ENCODE results near the gene GAPVD1. TPM values are rescaled to one million over a fixed set of nuclear protein-coding genes. Genes with fewer than 3 reads are reported as not detected.

GAPVD1 gene
- polyA plus RNA-seq, 2 of the 4 experiments (the other 2 are of a cell fraction), result 18.2 to 23.0 TPM

- CTCF ChIA-PET, result interaction anchor here (1.2 kb wide), 1 partner anchor 76 kb away, joined by 3 read pairs; no protein-coding TSS in a partner anchor
- H3K4me1 ChIP-seq, result 0 out of 3 replicates have a peak, but pooled peaks cover 3% of the 10 kb centered on the region
- DNase-seq (ENCODE audit: low read depth in 1 of 2, low spot score in 1 of 2) (no peak), ATAC-seq (no peak), FAIRE-seq (no peak)
- POLR2A ChIA-PET, result no interaction called here
- H3K4me2 ChIP-seq, result no peak overlapping the region
- 94% methylated on average over 3 of the region's 3 CpGs for WGBS (ENCODE audit: missing lambda C conversion rate)
- H3K9me3 ChIP-seq, result peaks cover 6% of the 10 kb centered on the region; the same call in 1 of the 3 replicates
- no peak overlapping the region for H3K27ac ChIP-seq
- TF ChIP-seq CBX8 (IDR thresholded peaks at IDR 0.05) (no peak), KDM5A (IDR thresholded peaks at IDR 0.05) (no peak), RNF2 (IDR thresholded peaks at IDR 0.05; ENCODE audit: borderline replicate concordance, low read depth) (no peak), HOXA7 (CRISPR knock-in tag; IDR thresholded peaks at IDR 0.05) (no peak), FOSL2 (IDR thresholded peaks at IDR 0.05) (no peak), FOSL2 (CRISPR knock-in tag; IDR thresholded peaks at IDR 0.05) (no peak), PBX3 (IDR thresholded peaks at IDR 0.05) (no peak), RAD21 (conservative IDR thresholded peaks at IDR 0.05 in 1 of 2, IDR thresholded peaks at IDR 0.05 in 1 of 2) (no peak), ESRRA (IDR thresholded peaks at IDR 0.05; ENCODE audit: borderline replicate concordance, low read length) (no peak), ELK1 (IDR thresholded peaks at IDR 0.05; ENCODE audit: low read depth, low read length) (no peak), NFE2L2 (conservative IDR thresholded peaks at IDR 0.05; ENCODE audit: low read length) (no peak), BHLHE40 (IDR thresholded peaks at IDR 0.05; ENCODE audit: low read depth, low read length) (no peak), POLR2AphosphoS2 (conservative IDR thresholded peaks at IDR 0.05; ENCODE audit: low read length) (no peak)
- no peak overlapping the region for H3K4me3 ChIP-seq
These were observed 59.9 kb downstream of the GAPVD1 start for GRCh38 chr9:125321496-125321895.

- Histone ChIP-seq H3K9me3 (no peaks in the 10 kb centered on the region), H3K4me3 (no peak overlapping the region), H3K27ac (no peak overlapping the region), H3K4me2 (no peak overlapping the region), H3K4me1 (0 out of 3 replicates have a peak, but pooled peaks cover 3% of the 10 kb centered on the region)
- FAIRE-seq (no peak), DNase-seq (ENCODE audit: low read depth in 1 of 2, low spot score in 1 of 2) (no peak), ATAC-seq (no peak)
- TF ChIP-seq HOXA7 (CRISPR knock-in tag; IDR thresholded peaks at IDR 0.05) (no peak), HMGXB4 (CRISPR knock-in tag; IDR thresholded peaks at IDR 0.05; ENCODE audit: borderline replicate concordance) (no peak), FOSB (CRISPR knock-in tag; IDR thresholded peaks at IDR 0.05) (no peak), CEBPB (IDR thresholded peaks at IDR 0.05) (no peak), KDM1A (IDR thresholded peaks at IDR 0.05; ENCODE audit: low read depth) (no peak), MAX (IDR thresholded peaks at IDR 0.05) (no peak), GATA3 (IDR thresholded peaks at IDR 0.05; ENCODE audit: borderline replicate concordance) (no peak), EP300 (IDR thresholded peaks at IDR 0.05) (no peak), MAZ (IDR thresholded peaks at IDR 0.05; ENCODE audit: borderline replicate concordance, low read depth, low read length) (no peak), SREBF2 (IDR thresholded peaks at IDR 0.05) (no peak), ZFP36 (IDR thresholded peaks at IDR 0.05; ENCODE audit: borderline replicate concordance, partially characterized antibody) (no peak), NPAS2 (CRISPR knock-in tag; IDR thresholded peaks at IDR 0.05; ENCODE audit: borderline replicate concordance) (no peak), ATOH8 (CRISPR knock-in tag; IDR thresholded peaks at IDR 0.05; ENCODE audit: low read depth) (no peak), HOXB13 (CRISPR knock-in tag; IDR thresholded peaks at IDR 0.05; ENCODE audit: low read depth) (no peak), MAFK (IDR thresholded peaks at IDR 0.05; ENCODE audit: partially characterized antibody) (no peak)
- ChIA-PET CTCF (no interaction called here), POLR2A (no interaction called here)
- WGBS (ENCODE audit: missing lambda C conversion rate), result 91% methylated on average over 1 of the region's 1 CpG
These were observed 62.0 kb downstream of the GAPVD1 start for GRCh38 chr9:125323615-125324014.

All from A549 (cell line).